ENCODE results near the gene TMEM8B. TPM values are rescaled to one million over a fixed set of nuclear protein-coding genes. Genes with fewer than 3 reads are reported as not detected.

TMEM8B gene
- total and polyA plus RNA-seq, 2 donors (not counting 1 experiment from before 2014, with no cell fraction given) = 12.2 to 14.5 TPM

GRCh38 chr9:35907711-35908503, 78.9 kb downstream of the TMEM8B start:
- no peak overlapping the region for H3K27ac Mint-ChIP-seq
- DNase-seq (no peak), ATAC-seq (ENCODE audit: low read depth) (no peak)
- no peaks in the 10 kb centered on the region for H3K9me3 Mint-ChIP-seq (ENCODE audit: insufficient read depth)
- H4K20me1 ChIP-seq (ENCODE audit: control insufficient read depth, insufficient read depth, low read length, poor library complexity, severe bottlenecking) = no peaks in the 10 kb centered on the region
- H3K4me3 Mint-ChIP-seq = no peak overlapping the region
- H3K9ac ChIP-seq (ENCODE audit: low read length) = no peak overlapping the region
- peaks cover 4 to 7% of the 10 kb centered on the region in 2 donors for H3K4me1 ChIP-seq (ENCODE audit: control insufficient read depth in 2 of 2, insufficient read depth in 2 of 2, low read length in 2 of 2)
- no peaks in the 10 kb centered on the region for H3K36me3 ChIP-seq (replicated peaks in 1 of 2; ENCODE audit: control extremely low read depth in 1 of 2, control insufficient read depth in 1 of 2, extremely low read depth in 1 of 2, insufficient read depth in 2 of 2, low read length in 1 of 2)
- intact Hi-C loops (cut with micrococcal nuclease) = no loop called here
- CTCF ChIA-PET = interaction anchor here (0.6 kb wide), 1 partner anchor 926 kb away, joined by 3 read pairs; no protein-coding TSS in a partner anchor
- H3K4me1 Mint-ChIP-seq = peaks cover 7% of the 10 kb centered on the region
- no peak overlapping the region for H3K4me2 ChIP-seq (replicated peaks; ENCODE audit: low read depth, low read length, poor library complexity, severe bottlenecking)
- H3K79me2 ChIP-seq (ENCODE audit: control insufficient read depth, insufficient read depth, low read length) = no peaks in the 10 kb centered on the region
- WGBS (ENCODE audit: insufficient coverage) = 33% methylated on average over 9 of the region's 13 CpGs
- no peak overlapping the region for H3K27ac ChIP-seq (ENCODE audit: low read length in 2 of 2)
- no peak overlapping the region for H2AFZ ChIP-seq (ENCODE audit: insufficient read depth, low read depth, low read length, poor library complexity, severe bottlenecking)
- POLR2A ChIA-PET = no interaction called here
- H3K9me3 ChIP-seq (ENCODE audit: control extremely low read depth in 1 of 3, control insufficient read depth in 2 of 3, insufficient read depth in 1 of 3, low read length in 2 of 3) = no peaks in the 10 kb centered on the region
- TF ChIP-seq CTCF (IDR thresholded peaks at IDR 0.05) (no peak), EZH2 (IDR thresholded peaks at IDR 0.05; ENCODE audit: borderline replicate concordance, insufficient read depth, low read depth, low read length, poor library complexity, severe bottlenecking) (no peak)
- no peak overlapping the region for H3K4me3 ChIP-seq (ENCODE audit: control extremely low read depth in 1 of 5, extremely low read depth in 1 of 5, insufficient read depth in 1 of 5, low read depth in 2 of 5, low read length in 4 of 5)
- peaks cover 28% of the 10 kb centered on the region for H3K27me3 Mint-ChIP-seq
- H3K27me3 ChIP-seq (replicated peaks in 1 of 4; ENCODE audit: control extremely low read depth in 1 of 4, control insufficient read depth in 3 of 4, insufficient read depth in 4 of 4, low read length in 3 of 4) = peaks cover 0 to 16% (median 3%) of the 10 kb centered on the region in 4 experiments

- H3K4me2 ChIP-seq (replicated peaks; ENCODE audit: low read depth, low read length, poor library complexity, severe bottlenecking) = no peak overlapping the region
- intact Hi-C loops (cut with micrococcal nuclease) = no loop called here
Observed at GRCh38 chr9:35908504-35909125, 79.6 kb downstream of the TMEM8B start.

More at GRCh38 chr9:35908504-35909125, 79.6 kb downstream of the TMEM8B start:
- Mint-ChIP-seq H3K4me3 (no peak overlapping the region), H3K27ac (no peak overlapping the region), H3K9me3 (ENCODE audit: insufficient read depth) (no peaks in the 10 kb centered on the region), H3K4me1 (peaks cover 7% of the 10 kb centered on the region), H3K27me3 (peaks cover 25% of the 10 kb centered on the region)
- H3K27me3 ChIP-seq (replicated peaks in 1 of 4; ENCODE audit: control extremely low read depth in 1 of 4, control insufficient read depth in 3 of 4, insufficient read depth in 4 of 4, low read length in 3 of 4) = peaks cover 0 to 13% (median 3%) of the 10 kb centered on the region in 4 experiments
- H3K4me3 ChIP-seq (ENCODE audit: control extremely low read depth in 1 of 5, extremely low read depth in 1 of 5, insufficient read depth in 1 of 5, low read depth in 2 of 5, low read length in 4 of 5) = no peak overlapping the region
- 86% methylated on average over 6 of the region's 9 CpGs for WGBS (ENCODE audit: insufficient coverage)
- H3K4me1 ChIP-seq (ENCODE audit: control insufficient read depth in 2 of 2, insufficient read depth in 2 of 2, low read length in 2 of 2) = peaks cover 4 to 7% of the 10 kb centered on the region in 2 donors
- no peak overlapping the region for H2AFZ ChIP-seq (ENCODE audit: insufficient read depth, low read depth, low read length, poor library complexity, severe bottlenecking)
- H3K9ac ChIP-seq (ENCODE audit: low read length) = no peak overlapping the region
- H3K27ac ChIP-seq (ENCODE audit: low read length in 2 of 2) = no peak overlapping the region
- ChIA-PET CTCF (interaction anchor here (0.6 kb wide), 2 partner anchors 128 to 927 kb away, joined by 3 read pairs; no protein-coding TSS in a partner anchor), POLR2A (no interaction called here)
- no peaks in the 10 kb centered on the region for H3K36me3 ChIP-seq (replicated peaks in 1 of 2; ENCODE audit: control extremely low read depth in 1 of 2, control insufficient read depth in 1 of 2, extremely low read depth in 1 of 2, insufficient read depth in 2 of 2, low read length in 1 of 2)
- H3K79me2 ChIP-seq (ENCODE audit: control insufficient read depth, insufficient read depth, low read length) = no peaks in the 10 kb centered on the region
- DNase-seq = no peak
- H3K9me3 ChIP-seq (ENCODE audit: control extremely low read depth in 1 of 3, control insufficient read depth in 2 of 3, insufficient read depth in 1 of 3, low read length in 2 of 3) = no peaks in the 10 kb centered on the region
- H4K20me1 ChIP-seq (ENCODE audit: control insufficient read depth, insufficient read depth, low read length, poor library complexity, severe bottlenecking) = no peaks in the 10 kb centered on the region
- TF ChIP-seq EZH2 (IDR thresholded peaks at IDR 0.05; ENCODE audit: borderline replicate concordance, insufficient read depth, low read depth, low read length, poor library complexity, severe bottlenecking) (no peak), CTCF (IDR thresholded peaks at IDR 0.05) (no peak)
- no peak for ATAC-seq (ENCODE audit: low read depth)
